Thyroid gland (tissue), 4 donors: ENCODE data around the gene CRYGA.

Experiments used
- CTCF ChIP-seq, 6 experiments: fragments of 200-600 bp in 3 of 6; fragments of 450-650 bp in 3 of 6; sonication (generic) in 3 of 6; IDR thresholded peaks; one replicate each; pipeline ENCODE4 v1.5.1; 2016 to 2019; ENCODE audit warnings: antibody characterized with exemption in 6 of 6, mild to moderate bottlenecking in 2 of 6, inconsistent platforms in 1 of 6, moderate library complexity in 1 of 6
- POLR2A ChIP-seq, 2 donors: fragments of 450-650 bp; IDR thresholded peaks; one replicate each; pipeline ENCODE4 v1.6.1; 2017; ENCODE audit warnings: antibody characterized with exemption in 2 of 2, mild to moderate bottlenecking in 2 of 2, moderate library complexity in 1 of 2

DNA sequence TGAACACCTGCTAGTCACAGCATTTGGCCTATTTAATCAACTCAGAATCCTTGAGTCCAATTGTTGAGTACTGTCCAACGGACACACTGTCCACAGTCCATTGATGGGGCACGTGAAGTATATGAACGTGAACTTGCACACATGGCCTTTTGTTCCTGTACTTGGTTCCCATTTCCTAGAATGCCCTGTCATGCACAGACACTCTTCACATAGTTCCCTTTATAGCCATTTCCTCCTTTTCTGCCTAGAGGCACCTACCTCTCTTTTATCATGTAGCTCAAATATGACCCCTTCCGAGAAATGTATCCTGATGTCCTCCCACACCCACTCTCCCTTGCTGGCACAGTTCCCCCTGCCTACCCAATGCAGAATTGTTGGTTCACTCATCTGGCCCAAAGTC, 8.7 kb upstream of the CRYGA start:
- TF ChIP-seq CTCF (IDR thresholded peaks at IDR 0.05) (no peak), POLR2A (IDR thresholded peaks at IDR 0.05) (no peak)
